ENCODE results near the gene ATP5F1E.
"Not testable (repeated sequence)": the region's sequence is repeated elsewhere in the genome, so short reads cannot be mapped to it uniquely, and the experiment has no call there.

The ATP5F1E gene

DNA sequence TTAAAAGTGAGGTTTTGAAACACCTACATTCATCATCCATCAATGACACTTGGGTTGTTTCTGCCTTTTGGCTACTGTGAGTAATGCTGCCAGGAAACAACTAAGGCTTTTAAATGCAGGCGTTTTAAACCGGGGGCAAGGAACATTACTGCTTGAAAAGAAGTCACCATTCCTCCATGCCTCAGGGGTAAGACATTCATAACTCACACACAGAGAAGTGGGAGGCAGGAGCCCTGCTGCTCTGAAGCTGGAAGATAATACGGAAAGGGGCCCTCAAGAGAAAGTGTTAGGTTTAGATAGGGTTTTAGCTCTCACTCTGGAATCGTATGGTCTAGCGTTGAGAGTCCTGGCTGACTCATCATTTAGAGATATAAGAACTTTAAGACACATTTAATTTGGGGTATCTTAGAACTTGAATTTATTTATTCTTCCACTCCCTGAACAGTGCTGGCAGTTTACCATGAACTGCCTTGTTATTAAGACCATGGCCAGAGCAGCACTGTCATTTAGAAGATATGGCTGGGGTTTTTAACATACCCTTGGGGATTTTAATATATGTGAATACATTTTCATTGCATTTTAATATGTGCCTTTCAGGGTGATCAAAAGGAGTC lies 11.1 kb downstream of the ATP5F1E start:
- H3K36me3 Mint-ChIP-seq, result peaks cover 22% of the 10 kb centered on the region
- H3K27me3 Mint-ChIP-seq, result no peaks in the 10 kb centered on the region

DNA sequence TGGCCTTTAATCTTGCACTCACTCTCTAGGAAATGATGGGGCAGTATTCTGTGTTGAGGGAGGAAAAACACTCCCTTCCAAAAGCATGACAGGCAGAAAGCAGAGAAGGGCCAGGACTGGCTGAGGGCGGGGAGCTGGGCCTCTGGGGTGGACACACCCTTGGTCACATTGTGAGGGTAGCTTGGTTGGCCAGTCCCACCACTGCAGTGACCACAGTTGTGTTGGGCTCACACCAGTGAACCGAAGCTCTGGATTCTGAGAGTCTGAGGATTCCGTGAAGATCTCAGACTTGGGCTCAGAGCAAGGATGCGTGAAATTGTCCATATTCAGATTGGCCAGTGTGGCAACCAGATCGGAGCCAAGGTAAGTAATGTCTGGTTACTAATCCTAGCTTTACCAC lies 12.9 kb downstream of the ATP5F1E start, which contains the start of gene TUBB1:
TSS of gene TUBB1 (plus strand) at position 213 of the 400 bp plus-strand sequence. CDS start at position 307, 94 bp downstream.
- Mint-ChIP-seq H3K27ac (peak within 1 kb of the TSS; percentile 65), H3K36me3 (peaks cover 15% of the 10 kb centered on the region), H3K9me3 (no peaks in the 10 kb centered on the region), H3K27me3 (no peaks in the 10 kb centered on the region), H3K4me1 (peaks cover 16% of the 10 kb centered on the region), H3K4me3 (no peak within 1 kb of the TSS)
- no peak for DNase-seq (ENCODE audit: low spot score in 2 of 2)
- ATAC-seq (ENCODE audit: low read depth), result no peak

More for the DNA sequence above, 11.1 kb downstream of the ATP5F1E start:
- ATAC-seq (ENCODE audit: low read depth) (no peak), DNase-seq (ENCODE audit: low spot score in 2 of 2) (no peak)
- peak overlapping the region; percentile 17 for H3K27ac Mint-ChIP-seq
- no peak overlapping the region for H3K4me3 Mint-ChIP-seq
- H3K4me1 Mint-ChIP-seq, result peaks cover 16% of the 10 kb centered on the region
- H3K9me3 Mint-ChIP-seq, result no peaks in the 10 kb centered on the region

GRCh38 chr20:59018817-59019216 lies 13.3 kb downstream of the ATP5F1E start:
- Mint-ChIP-seq H3K9me3 (no peaks in the 10 kb centered on the region), H3K4me3 (no peak overlapping the region), H3K27ac (peak overlapping the region; percentile 65), H3K27me3 (no peaks in the 10 kb centered on the region), H3K4me1 (peaks cover 19% of the 10 kb centered on the region), H3K36me3 (peaks cover 12% of the 10 kb centered on the region)
- DNase-seq (ENCODE audit: low spot score in 2 of 2) (no peak), ATAC-seq (ENCODE audit: low read depth) (no peak)

DNA sequence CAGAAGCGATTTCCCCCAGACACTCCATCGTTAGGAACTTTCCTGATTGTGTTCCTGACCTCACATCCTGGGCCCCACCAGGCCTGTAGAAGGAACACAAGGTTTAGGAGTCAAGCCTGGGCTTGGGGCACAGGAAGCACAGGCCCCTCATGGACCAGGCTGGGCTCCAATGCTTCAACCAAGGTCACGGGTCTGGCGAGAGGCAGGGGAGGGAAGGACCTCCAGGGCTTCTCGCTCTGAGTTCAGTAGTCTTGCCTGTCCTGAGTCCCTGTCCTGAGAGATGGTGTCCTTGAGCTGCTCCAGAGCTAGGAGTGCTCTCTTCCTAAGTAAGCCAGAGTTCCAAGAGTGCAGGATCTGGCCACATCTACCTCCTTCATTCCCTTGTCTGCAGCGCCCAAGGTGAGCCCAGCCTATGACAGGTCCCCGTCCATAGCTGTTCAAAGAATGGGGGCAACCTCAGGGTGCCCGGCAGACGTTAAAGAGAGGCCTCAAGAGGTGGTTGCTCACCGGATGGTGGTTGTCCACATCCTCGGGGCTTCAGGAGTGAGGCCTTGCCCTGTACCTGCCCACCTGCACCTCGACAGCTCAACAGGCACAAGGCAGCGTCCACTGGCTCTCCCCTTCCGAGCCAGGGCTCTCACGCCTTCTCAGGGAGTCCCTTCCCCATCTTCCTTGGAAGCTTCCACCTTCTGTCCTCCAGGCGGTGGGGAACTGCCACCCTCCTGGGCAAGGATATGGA lies 14.5 kb downstream of the ATP5F1E start:
- no peak for DNase-seq (ENCODE audit: low spot score in 2 of 2)
- no peak for ATAC-seq (ENCODE audit: low read depth)
- Mint-ChIP-seq H3K36me3 (peaks cover 5% of the 10 kb centered on the region), H3K9me3 (no peaks in the 10 kb centered on the region), H3K27ac (peak overlapping the region; percentile 62), H3K4me1 (peaks cover 26% of the 10 kb centered on the region), H3K27me3 (no peaks in the 10 kb centered on the region), H3K4me3 (peak overlapping the region; percentile 24)

- Mint-ChIP-seq H3K4me1 (peaks cover 27% of the 10 kb centered on the region), H3K36me3 (no peaks in the 10 kb centered on the region), H3K9me3 (no peaks in the 10 kb centered on the region), H3K27me3 (no peaks in the 10 kb centered on the region), H3K4me3 (peak overlapping the region; percentile 58), H3K27ac (peak overlapping the region; percentile 62)
- no peak for DNase-seq (ENCODE audit: low spot score in 2 of 2)
- peak; percentile 93 for ATAC-seq (ENCODE audit: low read depth)
These were observed 15.2 kb downstream of the ATP5F1E start for GRCh38 chr20:59016795-59017492.

DNA sequence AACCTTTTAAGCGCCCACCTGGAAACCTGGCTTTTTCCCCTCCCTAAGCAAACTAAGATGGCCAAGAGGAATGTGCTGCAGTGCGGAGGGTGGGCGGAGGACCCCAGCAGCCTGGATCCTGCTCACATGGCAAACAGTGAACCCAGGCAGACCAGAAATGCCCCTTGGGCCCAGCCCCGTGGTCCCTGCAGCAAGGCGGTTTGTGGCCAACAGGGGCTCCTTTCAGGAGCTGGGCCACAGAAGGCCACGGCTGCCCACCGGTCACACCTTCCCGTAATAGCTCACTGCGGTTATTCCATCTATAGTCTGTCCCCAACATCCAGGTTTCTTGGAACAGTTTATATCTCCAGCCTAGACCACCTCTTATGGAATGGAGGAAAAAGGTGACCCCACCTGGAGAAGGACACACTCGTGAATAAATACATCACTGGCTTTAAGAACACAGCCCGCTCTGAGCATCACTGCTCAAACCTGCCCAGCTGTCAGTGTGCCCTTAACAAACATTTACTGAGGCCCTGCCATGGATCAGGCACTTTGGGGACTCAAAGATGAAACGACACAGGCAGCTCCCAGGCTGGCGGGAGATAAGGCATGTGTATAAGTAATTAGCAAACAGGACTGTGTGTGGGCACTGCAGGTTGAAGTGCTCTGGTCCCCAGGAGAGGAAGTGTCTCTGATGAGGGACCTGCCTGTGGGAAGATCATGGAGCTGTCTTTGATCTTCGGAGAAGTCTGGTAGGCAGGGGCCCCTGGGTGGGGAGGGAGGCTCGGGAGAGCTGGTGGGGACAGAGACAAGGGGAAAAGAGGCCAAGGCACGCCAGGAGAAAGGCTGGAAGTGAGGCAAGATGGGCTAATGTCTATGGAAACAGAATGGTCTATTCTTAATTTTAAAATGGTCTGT lies 16.1 kb downstream of the ATP5F1E start:
- Mint-ChIP-seq H3K4me1 (peaks cover 32% of the 10 kb centered on the region), H3K27ac (peak overlapping the region; percentile 62), H3K36me3 (no peaks in the 10 kb centered on the region), H3K9me3 (no peaks in the 10 kb centered on the region), H3K27me3 (no peaks in the 10 kb centered on the region), H3K4me3 (peak overlapping the region; percentile 75)
- ATAC-seq (ENCODE audit: low read depth) (peak; percentile 24), DNase-seq (ENCODE audit: low spot score in 2 of 2) (no peak)

DNA sequence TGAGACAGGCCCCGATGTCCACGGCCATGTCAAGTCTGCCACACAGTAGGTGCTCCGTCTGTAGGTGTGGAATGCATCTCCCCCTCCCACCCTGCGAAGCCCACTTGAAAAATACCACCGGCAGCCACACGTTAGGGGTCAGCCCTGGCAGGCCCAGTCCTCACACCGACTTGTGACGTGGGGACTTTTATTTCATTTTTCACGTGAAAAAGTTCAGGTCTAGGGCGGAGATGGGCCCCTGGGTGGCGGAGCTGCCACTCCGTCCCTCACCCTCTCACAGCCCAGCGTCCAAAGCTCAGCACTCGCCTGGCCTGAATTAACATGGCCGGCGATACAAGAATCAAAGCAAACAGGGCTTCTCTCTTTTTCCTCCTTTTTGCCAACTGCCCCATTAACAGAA lies 16.7 kb downstream of the ATP5F1E start:
- DNase-seq (ENCODE audit: low spot score in 2 of 2) (no peak), ATAC-seq (ENCODE audit: low read depth) (no peak)
- Mint-ChIP-seq H3K36me3 (no peaks in the 10 kb centered on the region), H3K4me3 (no peak overlapping the region), H3K27me3 (no peaks in the 10 kb centered on the region), H3K9me3 (no peaks in the 10 kb centered on the region), H3K27ac (no peak overlapping the region), H3K4me1 (peaks cover 32% of the 10 kb centered on the region)

- no peak for ATAC-seq (ENCODE audit: low read depth)
- no peak for DNase-seq (ENCODE audit: low spot score in 2 of 2)
- no peak overlapping the region for H3K27ac Mint-ChIP-seq
- H3K27me3 Mint-ChIP-seq, result no peaks in the 10 kb centered on the region
- H3K4me1 Mint-ChIP-seq, result peaks cover 34% of the 10 kb centered on the region
- H3K9me3 Mint-ChIP-seq, result no peaks in the 10 kb centered on the region
- no peak overlapping the region for H3K4me3 Mint-ChIP-seq
- H3K36me3 Mint-ChIP-seq, result no peaks in the 10 kb centered on the region
These were observed 17.3 kb downstream of the ATP5F1E start for GRCh38 chr20:59014680-59015389.

GRCh38 chr20:59013959-59014608 lies 18.1 kb downstream of the ATP5F1E start:
- Mint-ChIP-seq H3K27ac (no peak overlapping the region), H3K4me3 (no peak overlapping the region), H3K36me3 (no peaks in the 10 kb centered on the region), H3K4me1 (peaks cover 36% of the 10 kb centered on the region), H3K27me3 (no peaks in the 10 kb centered on the region), H3K9me3 (no peaks in the 10 kb centered on the region)
- DNase-seq (ENCODE audit: low spot score in 2 of 2) (no peak), ATAC-seq (ENCODE audit: low read depth) (no peak)

DNA sequence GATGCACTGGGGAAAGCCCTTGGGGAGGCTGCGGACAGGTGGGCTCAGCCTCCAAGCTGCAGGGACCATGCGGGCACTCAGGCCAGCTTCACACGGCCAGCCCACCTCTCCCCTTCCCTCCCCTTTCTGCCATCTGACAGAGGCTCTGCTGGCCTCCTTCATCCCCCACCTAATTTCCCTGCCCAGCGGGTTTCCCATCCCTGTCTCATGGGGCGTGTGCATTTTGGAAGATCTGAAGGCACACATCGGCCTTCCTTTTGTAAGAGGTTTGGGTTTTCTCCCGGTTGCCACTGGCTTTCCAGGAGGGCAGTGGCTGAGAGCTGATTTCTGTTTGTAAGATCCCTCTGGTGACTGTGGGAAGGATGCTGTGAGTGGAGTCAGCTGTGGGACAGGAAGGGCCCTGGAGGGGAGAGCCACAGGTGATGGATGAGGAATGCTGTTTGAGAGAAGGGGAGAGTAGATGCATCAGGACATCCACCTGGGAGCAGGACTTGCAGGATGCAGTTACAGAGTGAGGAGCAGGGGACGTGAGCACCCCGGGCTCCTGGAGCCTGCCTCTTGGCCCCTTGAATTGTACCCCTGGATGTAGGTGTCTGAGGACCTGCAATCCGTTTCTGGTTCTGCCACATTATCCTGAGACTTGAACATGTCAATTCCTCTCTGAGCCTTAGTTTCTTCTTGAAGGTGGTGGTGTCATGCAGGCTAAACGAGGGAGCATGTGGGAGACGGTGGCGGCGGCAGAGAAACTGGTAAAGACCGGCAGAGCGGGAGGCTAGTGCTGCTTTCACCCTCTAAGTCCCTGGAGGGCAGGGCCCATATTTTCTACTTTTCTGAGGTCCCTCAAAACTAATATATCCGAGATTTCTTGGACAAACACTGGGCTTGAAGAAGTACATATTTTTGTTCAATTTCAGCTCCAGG lies 18.8 kb downstream of the ATP5F1E start:
- H3K4me3 Mint-ChIP-seq, result no peak overlapping the region

GRCh38 chr20:59011874-59012157 lies 20.3 kb downstream of the ATP5F1E start:
- H3K4me3 Mint-ChIP-seq; ATAC-seq (ENCODE audit: low read depth); H3K27me3 Mint-ChIP-seq; DNase-seq (ENCODE audit: low spot score in 2 of 2); H3K27ac Mint-ChIP-seq; H3K9me3 Mint-ChIP-seq; H3K36me3 Mint-ChIP-seq: not testable (repeated sequence)
- peaks cover 36% of the 10 kb centered on the region for H3K4me1 Mint-ChIP-seq

More for the DNA sequence above, 18.8 kb downstream of the ATP5F1E start:
- DNase-seq (ENCODE audit: low spot score in 2 of 2) (no peak), ATAC-seq (ENCODE audit: low read depth) (no peak)
- H3K4me1 Mint-ChIP-seq, result peaks cover 40% of the 10 kb centered on the region
- H3K36me3 Mint-ChIP-seq, result no peaks in the 10 kb centered on the region
- H3K27ac Mint-ChIP-seq, result no peak overlapping the region
- H3K27me3 Mint-ChIP-seq, result no peaks in the 10 kb centered on the region
- no peaks in the 10 kb centered on the region for H3K9me3 Mint-ChIP-seq
